Erythroblast (primary cell): Measurements from ENCODE around the gene GALNT16.

Source experiments
- DNase-seq, 2 experiments: peaks; one replicate each; lab custom pipeline; 2025; lab: John Stamatoyannopoulos, UW
- GATA1 ChIP-seq: IDR thresholded peaks from 2 replicates; pipeline ENCODE4 v1.6.1; 2011; ENCODE audit warnings: low read depth, mild to moderate bottlenecking, control low read depth, low read length, moderate library complexity
- POLR2A ChIP-seq: IDR thresholded peaks from 2 replicates; pipeline ENCODE4 v1.6.1; 2011; ENCODE audit warnings: mild to moderate bottlenecking, low read length

Gene GALNT16

DNA sequence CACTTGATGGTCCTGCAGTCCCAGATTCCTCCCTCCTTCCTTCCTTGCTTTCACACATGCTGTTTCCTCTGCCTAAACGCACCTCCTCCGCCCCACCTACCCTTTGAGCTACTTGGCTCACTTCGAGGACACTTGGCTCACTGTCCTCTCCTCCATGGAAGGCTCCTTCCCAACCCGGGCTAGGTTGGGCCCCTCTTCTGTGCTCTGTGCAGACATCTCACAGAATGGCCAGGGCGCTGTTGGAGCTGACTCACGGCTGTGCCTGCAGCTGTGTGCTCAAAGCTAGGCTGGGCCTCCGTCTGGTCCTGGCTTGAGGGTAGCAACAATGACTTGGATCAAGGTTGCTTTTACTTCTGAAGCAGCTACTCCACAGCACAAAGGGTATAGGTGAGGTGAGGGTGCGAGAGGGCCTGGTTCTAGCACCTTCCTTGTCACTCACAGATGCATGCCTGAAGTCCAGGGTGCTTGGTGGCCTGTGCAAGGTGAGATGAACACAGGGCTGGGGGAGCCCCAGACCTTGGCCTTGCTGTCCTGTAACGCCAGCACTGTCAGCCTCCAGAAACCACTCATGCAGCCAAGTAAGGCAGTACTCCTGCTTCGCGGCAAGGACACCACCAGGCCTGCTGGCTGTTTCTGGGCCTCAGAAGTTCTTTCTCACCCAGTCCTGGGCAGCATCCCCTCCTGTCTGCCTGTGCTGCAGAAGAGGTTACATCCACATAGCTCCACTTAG lies 61.8 kb downstream of the GALNT16 start:
- DNase-seq, result no peak
- TF ChIP-seq POLR2A, result no peak
- TF ChIP-seq GATA1, result no peak

GRCh38 chr14:69323266-69323998 lies 63.5 kb downstream of the GALNT16 start:
- TF ChIP-seq GATA1 (no peak), POLR2A (no peak)
- DNase-seq, result no peak

DNA sequence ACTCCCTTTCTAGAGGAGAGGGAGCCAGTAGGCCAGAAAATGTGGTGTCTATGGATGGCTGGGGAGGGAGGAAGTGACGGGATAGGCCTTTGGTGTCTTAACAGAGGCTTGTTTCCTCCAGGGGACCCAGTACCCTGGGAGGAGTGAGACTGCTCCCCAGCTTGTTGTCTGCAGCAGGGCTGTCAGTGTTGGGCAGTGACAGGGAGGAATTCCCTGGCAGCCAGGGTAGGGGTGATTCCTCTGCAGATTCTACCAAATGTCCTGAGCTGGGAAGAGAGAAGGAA lies 64.0 kb downstream of the GALNT16 start:
- no peak for TF ChIP-seq POLR2A
- no peak for TF ChIP-seq GATA1
- DNase-seq, result no peak

- no peak for DNase-seq
- TF ChIP-seq GATA1 (no peak), POLR2A (no peak)
Observed at GRCh38 chr14:69324341-69324931, 64.5 kb downstream of the GALNT16 start.

DNA sequence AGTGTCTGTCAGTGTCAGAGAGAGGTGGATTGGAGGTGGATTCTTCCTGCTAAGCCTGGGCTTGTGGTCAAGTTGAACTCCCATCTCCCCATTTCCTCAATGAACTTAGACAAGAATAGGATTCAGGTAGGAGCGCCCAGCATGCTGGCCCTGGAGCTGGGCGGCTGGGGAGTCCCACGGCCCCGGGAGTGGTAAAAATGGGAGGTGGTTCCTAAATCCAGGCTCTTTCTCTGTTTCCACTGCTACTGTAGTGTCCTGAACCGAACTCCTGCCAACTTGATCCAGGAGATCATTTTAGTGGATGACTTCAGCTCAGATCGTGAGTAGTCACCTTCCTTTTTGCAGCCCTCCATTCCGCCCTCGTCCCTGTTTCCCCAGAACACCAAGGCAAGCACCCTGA lies 65.1 kb downstream of the GALNT16 start:
- no peak for TF ChIP-seq POLR2A
- no peak for TF ChIP-seq GATA1
- DNase-seq, result no peak

GRCh38 chr14:69325646-69326265 lies 65.8 kb downstream of the GALNT16 start:
- no peak for DNase-seq

DNA sequence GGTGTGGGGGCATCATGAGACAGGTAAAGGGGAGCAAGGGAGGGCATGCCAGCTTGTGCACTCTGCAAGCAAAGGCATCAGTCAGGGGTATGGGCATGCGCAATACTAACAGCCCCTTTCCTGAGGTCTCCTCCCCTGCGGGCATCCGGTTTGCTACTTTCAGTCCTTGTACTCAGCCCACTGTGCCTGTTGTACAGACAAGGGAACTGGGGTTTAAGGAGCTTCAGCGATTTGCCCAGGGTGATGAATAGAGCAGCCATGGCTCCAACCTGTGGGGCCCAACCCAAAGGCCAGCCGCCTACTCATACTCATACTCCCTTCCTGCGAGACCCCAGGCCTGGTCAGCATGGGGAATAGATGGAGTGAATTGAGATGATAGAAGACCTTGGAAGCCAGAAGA lies 66.7 kb downstream of the GALNT16 start:
- DNase-seq, result no peak
- TF ChIP-seq POLR2A (no peak), GATA1 (no peak)

More at GRCh38 chr14:69325646-69326265, 65.8 kb downstream of the GALNT16 start:
- TF ChIP-seq POLR2A (no peak), GATA1 (no peak)

DNA sequence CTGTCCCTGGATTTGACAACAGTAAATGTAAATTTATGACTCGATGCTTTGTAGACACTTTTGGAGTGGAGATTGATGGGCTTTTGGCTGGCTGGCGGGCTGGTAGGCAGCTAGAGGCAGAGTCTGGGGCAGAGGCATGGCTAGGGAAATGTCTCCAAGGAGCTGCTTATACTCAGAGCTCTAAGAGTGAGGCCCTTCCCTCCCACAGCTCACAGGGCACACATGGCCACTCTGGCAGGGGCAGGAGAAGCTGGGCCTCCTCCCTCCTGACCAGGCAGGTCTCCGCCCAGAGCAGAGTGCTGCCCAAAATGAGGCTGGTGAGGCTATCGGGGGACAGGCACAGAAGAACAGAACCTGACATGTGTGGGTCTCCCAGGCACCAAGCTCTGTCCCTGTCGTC lies 67.5 kb downstream of the GALNT16 start:
- no peak for TF ChIP-seq GATA1
- no peak for TF ChIP-seq POLR2A
- DNase-seq, result no peak

DNA sequence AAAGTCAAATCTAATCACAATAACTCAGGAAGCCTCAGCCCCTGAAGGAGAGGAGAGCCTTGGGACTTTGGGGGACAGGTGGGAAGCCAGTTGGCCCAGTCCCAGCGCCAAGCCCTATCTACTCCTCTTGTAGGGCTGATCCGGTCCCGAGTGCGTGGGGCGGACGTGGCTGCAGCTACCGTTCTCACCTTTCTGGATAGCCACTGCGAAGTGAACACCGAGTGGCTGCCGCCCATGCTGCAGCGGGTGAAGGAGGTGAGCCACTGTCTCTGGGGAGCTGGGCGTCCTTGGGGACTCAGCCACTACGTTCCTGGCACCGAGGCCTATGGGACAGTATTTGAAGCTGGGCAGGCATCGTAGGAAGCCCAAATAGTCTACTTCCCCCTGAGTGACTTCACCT lies 68.4 kb downstream of the GALNT16 start:
- TF ChIP-seq POLR2A (no peak), GATA1 (no peak)
- no peak for DNase-seq

DNA sequence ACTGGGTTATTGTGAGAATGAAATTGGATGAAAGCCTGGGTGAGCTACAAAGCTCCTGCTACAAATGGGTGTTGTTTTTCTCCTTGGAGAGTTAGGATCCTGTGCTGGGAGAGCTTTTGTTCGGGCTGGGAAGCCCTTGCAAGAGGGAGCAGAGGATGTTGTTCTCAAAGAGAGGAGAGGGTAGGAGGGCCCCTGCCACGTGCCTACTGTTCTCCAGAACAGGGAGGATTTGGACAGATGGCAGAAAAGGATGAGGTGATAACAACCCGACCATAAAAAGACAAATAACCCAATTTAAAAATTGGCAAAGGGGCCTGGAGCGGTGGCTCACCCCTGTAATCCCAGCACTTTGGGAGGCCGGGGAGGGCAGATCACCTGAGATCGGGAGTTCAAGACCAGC lies 68.8 kb downstream of the GALNT16 start:
- no peak for DNase-seq
- TF ChIP-seq POLR2A, result no peak
- no peak for TF ChIP-seq GATA1

GRCh38 chr14:69331206-69331605 lies 71.2 kb downstream of the GALNT16 start:
- no peak for DNase-seq
- no peak for TF ChIP-seq POLR2A

DNA sequence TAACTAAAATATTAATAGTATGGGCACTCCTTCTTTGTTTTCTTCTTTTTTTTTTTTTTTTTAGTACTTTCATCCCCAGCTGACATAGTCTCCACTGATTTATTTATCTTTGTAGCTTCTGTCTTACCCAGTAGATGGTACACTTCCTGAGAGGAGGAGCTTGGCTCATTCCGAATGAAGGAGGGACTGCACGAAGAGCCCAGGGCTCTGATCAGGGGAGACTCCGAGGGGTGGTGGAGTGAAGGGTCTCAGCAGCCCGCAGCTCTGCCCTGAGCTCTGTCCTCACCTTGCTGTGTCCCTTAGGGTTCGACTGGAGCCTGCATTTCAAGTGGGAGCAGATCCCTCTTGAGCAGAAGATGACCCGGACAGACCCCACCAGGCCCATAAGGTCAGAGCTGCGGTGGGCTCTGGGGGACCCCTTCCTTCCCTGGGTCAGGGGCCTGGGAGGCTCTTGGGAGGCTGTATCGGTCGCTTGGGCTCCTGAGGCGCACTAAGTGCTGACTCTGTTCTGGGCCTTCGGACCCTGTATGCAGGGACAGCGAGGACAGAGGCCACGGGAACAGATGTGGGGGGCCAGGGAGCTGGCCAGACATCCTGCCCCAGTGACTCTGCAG lies 72.9 kb downstream of the GALNT16 start:
- DNase-seq, result no peak

GRCh38 chr14:69333791-69334337 lies 73.9 kb downstream of the GALNT16 start:
- TF ChIP-seq GATA1 (no peak), POLR2A (no peak)
- no peak for DNase-seq

More for the DNA sequence above, 72.9 kb downstream of the GALNT16 start:
- no peak for TF ChIP-seq GATA1
- no peak for TF ChIP-seq POLR2A

- DNase-seq, result no peak
- TF ChIP-seq POLR2A (no peak), GATA1 (no peak)
Observed at GRCh38 chr14:69334576-69334975, 74.6 kb downstream of the GALNT16 start.
